HepG2 (cell line): ENCODE data around the gene MRPL27. TPM values are rescaled to one million over a fixed set of nuclear protein-coding genes. Genes with fewer than 3 reads are reported as not detected.

ENCODE experiments used
- ARNTL ChIP-seq: sonication (generic); formaldehyde crosslinking; IDR thresholded peaks from 2 replicates; pipeline ENCODE4 v1.4.0; 2020; ENCODE audit warnings: mild to moderate bottlenecking, missing genetic modification reagents
- BATF2 ChIP-seq: sonication (generic); formaldehyde crosslinking; IDR thresholded peaks from 2 replicates; pipeline ENCODE4 v1.8.0; 2022; ENCODE audit warnings: mild to moderate bottlenecking, missing genetic modification reagents, moderate library complexity
- BRD4 ChIP-seq: sonication (generic); formaldehyde crosslinking; IDR thresholded peaks from 2 replicates; pipeline ENCODE4 v1.4.0; 2020; ENCODE audit warnings: missing genetic modification reagents
- CREB3 ChIP-seq: sonication (generic); formaldehyde crosslinking; IDR thresholded peaks from 2 replicates; pipeline ENCODE4 v1.5.0; 2020; ENCODE audit warnings: missing genetic modification reagents
- CSRNP2 ChIP-seq: sonication (generic); formaldehyde crosslinking; conservative IDR thresholded peaks from 2 replicates; pipeline ENCODE4 v1.8.0; 2022; ENCODE audit warnings: low read depth, missing genetic modification reagents
- DMAP1 ChIP-seq: IDR thresholded peaks from 2 replicates; pipeline ENCODE4 v1.6.1; 2016
- HMG20B ChIP-seq: conservative IDR thresholded peaks from 2 replicates; pipeline ENCODE4 v1.6.1; 2016; ENCODE audit warnings: missing genetic modification reagents, missing compliant biosample characterization
- HNRNPK ChIP-seq: fragments of 200-400 bp; formaldehyde crosslinking; IDR thresholded peaks from 2 replicates; pipeline ENCODE4 v1.6.1; 2018; ENCODE audit warnings: low read length, low read depth, moderate library complexity, mild to moderate bottlenecking; ENCODE audit not compliant: poor library complexity, severe bottlenecking
- KLF12 ChIP-seq: sonication (generic); formaldehyde crosslinking; IDR thresholded peaks from 2 replicates; pipeline ENCODE4 v1.4.0; 2020; ENCODE audit warnings: missing genetic modification reagents, borderline replicate concordance
- MED1 ChIP-seq: sonication (generic); formaldehyde crosslinking; IDR thresholded peaks from 2 replicates; pipeline ENCODE4 v1.4.0; 2020; ENCODE audit warnings: missing genetic modification reagents
- MED13 ChIP-seq: sonication (generic); formaldehyde crosslinking; IDR thresholded peaks from 2 replicates; pipeline ENCODE4 v1.5.0; 2020; ENCODE audit warnings: missing genetic modification reagents
- NR1H2 ChIP-seq: sonication (generic); formaldehyde crosslinking; IDR thresholded peaks from 2 replicates; pipeline ENCODE4 v1.8.1; 2022; ENCODE audit warnings: low read depth, missing genetic modification reagents, borderline replicate concordance
- RNF2 ChIP-seq: fragments of 450-650 bp; conservative IDR thresholded peaks from 2 replicates; pipeline ENCODE4 v1.6.1; 2016; ENCODE audit warnings: low read depth
- SAP130 ChIP-seq: IDR thresholded peaks from 2 replicates; pipeline ENCODE4 v1.6.1; 2016; ENCODE audit warnings: low read depth
- SIN3B ChIP-seq: fragments of 150-350 bp; IDR thresholded peaks from 2 replicates; pipeline ENCODE4 v1.6.1; 2014; ENCODE audit warnings: low read length
- TSC22D2 ChIP-seq: sonication (generic); formaldehyde crosslinking; IDR thresholded peaks from 2 replicates; pipeline ENCODE4 v1.5.1; 2020; ENCODE audit warnings: missing genetic modification reagents, mild to moderate bottlenecking, borderline replicate concordance
- ZNF317 ChIP-seq: sonication (generic); formaldehyde crosslinking; IDR thresholded peaks from 2 replicates; pipeline ENCODE4 v1.5.0; 2020; ENCODE audit warnings: mild to moderate bottlenecking, missing genetic modification reagents
- ZNF335 ChIP-seq: sonication (generic); formaldehyde crosslinking; IDR thresholded peaks from 2 replicates; pipeline ENCODE4 v1.4.0; 2020; ENCODE audit warnings: missing genetic modification reagents
- ZNF850 ChIP-seq: sonication (generic); formaldehyde crosslinking; conservative IDR thresholded peaks from 2 replicates; pipeline ENCODE4 v1.9.0; 2021; ENCODE audit warnings: mild to moderate bottlenecking, missing genetic modification reagents
- polyA plus RNA-seq, 8 experiments: library from polyadenylated mRNA; depleted of rRNA in 3 of 8; stranded (reverse) in 7 of 8; unstranded in 1 of 8; fragments of >200 nt; fragmentation: Illumina TruSeq in 4 of 8; extraction: Trizol in 4 of 8; gene quantifications; 2 replicates each; pipeline versions ENCODE4 v1.2.1 to v1.2.3, GENCODE V29; 2011 to 2016; ENCODE audit warnings: low read depth in 4 of 8, missing spikeins in 1 of 8, mixed read lengths in 1 of 8; ENCODE audit not compliant: insufficient read depth in 1 of 8
- total RNA-seq, 5 experiments: library from RNA; depleted of rRNA; stranded (reverse); fragments of >200 nt; fragmentation: Illumina TruSeq; extraction: Trizol; gene quantifications; 2 replicates each; pipeline ENCODE4 v1.2.3, GENCODE V29; 2016; ENCODE audit warnings: low read depth in 1 of 5
- TF ChIP-seq, protein P1 (sequence below): sonication (generic); formaldehyde crosslinking; IDR thresholded peaks from 2 replicates; pipeline ENCODE4 v1.5.0; 2020; ENCODE audit warnings: mild to moderate bottlenecking, missing genetic modification reagents, borderline replicate concordance
- TF ChIP-seq, protein P2 (sequence below): sonication (generic); formaldehyde crosslinking; IDR thresholded peaks from 2 replicates; pipeline ENCODE4 v1.5.1; 2020; ENCODE audit warnings: missing genetic modification reagents, mild to moderate bottlenecking, borderline replicate concordance
- TF ChIP-seq, protein P3 (sequence below): sonication (generic); formaldehyde crosslinking; IDR thresholded peaks from 2 replicates; pipeline ENCODE4 v1.8.1; 2023; ENCODE audit warnings: mild to moderate bottlenecking, moderate library complexity, missing genetic modification reagents

The MRPL27 gene
- total and polyA plus RNA-seq, 2 of the 13 experiments (the other 11 are each of a cell fraction or from before 2014, with no cell fraction given), result 137 to 217 TPM

DNA sequence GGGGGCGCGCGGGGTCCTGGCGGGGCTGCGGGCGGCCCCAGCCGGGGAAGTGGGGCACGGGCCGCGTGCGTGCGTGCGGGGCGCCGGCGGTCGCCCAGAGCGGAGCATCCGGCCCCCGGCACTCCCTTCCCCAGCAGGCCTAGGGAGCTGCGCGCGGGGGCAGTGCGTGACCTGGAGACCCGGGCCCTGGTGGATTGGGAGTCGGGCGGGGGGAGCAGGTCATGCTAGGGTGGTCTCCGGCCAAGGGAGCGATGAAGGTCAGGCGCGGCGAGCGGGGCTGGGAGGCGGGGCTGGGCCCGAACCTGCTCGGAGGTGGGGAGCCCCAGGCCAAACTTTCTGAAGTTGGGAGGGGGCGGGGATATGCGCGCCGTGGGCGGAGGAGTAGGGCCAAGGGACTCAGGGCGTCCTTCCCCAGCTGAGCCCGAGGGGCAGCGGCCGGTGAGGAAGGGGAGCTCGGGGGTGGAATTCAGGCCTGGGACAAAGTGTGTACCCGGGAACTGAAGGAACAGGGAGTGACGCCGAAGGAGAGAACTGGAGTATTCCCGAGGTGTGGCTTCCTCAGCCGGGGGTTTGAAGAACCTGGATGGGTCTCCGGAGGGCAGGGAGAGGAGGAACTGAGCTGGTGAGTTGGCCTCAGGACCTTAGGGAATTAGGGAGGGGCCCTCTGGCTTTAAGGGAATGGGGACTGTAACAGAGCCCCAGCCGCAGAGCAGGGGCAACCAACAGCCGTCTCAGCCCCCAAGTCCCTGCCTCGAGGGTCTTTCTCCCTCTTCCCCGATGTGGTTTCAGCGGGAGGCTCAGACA lies 26.5 kb downstream of the MRPL27 start (continued):
- TF ChIP-seq, protein P1, sequence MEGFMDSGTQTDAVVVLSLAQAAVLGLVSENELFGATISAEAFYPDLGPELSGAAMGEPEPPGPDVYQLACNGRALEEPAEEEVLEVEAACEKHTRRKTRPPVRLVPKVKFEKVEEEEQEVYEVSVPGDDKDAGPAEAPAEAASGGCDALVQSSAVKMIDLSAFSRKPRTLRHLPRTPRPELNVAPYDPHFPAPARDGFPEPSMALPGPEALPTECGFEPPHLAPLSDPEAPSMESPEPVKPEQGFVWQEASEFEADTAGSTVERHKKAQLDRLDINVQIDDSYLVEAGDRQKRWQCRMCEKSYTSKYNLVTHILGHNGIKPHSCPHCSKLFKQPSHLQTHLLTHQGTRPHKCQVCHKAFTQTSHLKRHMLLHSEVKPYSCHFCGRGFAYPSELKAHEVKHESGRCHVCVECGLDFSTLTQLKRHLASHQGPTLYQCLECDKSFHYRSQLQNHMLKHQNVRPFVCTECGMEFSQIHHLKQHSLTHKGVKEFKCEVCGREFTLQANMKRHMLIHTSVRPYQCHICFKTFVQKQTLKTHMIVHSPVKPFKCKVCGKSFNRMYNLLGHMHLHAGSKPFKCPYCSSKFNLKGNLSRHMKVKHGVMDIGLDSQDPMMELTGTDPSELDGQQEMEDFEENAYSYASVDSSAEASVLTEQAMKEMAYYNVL (CRISPR knock-in tag), result peak; percentile 5; the same call in 1 of the 2 replicates
- TF ChIP-seq BRD4 (CRISPR knock-in tag) (no peak), HNRNPK (peak; percentile 64), RNF2 (no peak), ZNF317 (CRISPR knock-in tag) (0 out of 2 replicates have a peak, but pooled peaks have one; percentile 9), NR1H2 (CRISPR knock-in tag) (no peak), MED13 (no peak), KLF12 (CRISPR knock-in tag) (no peak), ZNF850 (0 out of 2 replicates have a peak, but pooled peaks have one; percentile 58), MED1 (CRISPR knock-in tag) (no peak), CREB3 (CRISPR knock-in tag) (peak; percentile 7; the same call in 1 of the 2 replicates), BATF2 (CRISPR knock-in tag) (no peak), HMG20B (no peak), SAP130 (no peak), CSRNP2 (CRISPR knock-in tag) (no peak), ARNTL (CRISPR knock-in tag) (peak; percentile 58; the same call in 1 of the 2 replicates), ZNF335 (CRISPR knock-in tag) (no peak), SIN3B (no peak), DMAP1 (CRISPR knock-in tag) (no peak), TSC22D2 (CRISPR knock-in tag) (no peak)
- TF ChIP-seq, protein P2, sequence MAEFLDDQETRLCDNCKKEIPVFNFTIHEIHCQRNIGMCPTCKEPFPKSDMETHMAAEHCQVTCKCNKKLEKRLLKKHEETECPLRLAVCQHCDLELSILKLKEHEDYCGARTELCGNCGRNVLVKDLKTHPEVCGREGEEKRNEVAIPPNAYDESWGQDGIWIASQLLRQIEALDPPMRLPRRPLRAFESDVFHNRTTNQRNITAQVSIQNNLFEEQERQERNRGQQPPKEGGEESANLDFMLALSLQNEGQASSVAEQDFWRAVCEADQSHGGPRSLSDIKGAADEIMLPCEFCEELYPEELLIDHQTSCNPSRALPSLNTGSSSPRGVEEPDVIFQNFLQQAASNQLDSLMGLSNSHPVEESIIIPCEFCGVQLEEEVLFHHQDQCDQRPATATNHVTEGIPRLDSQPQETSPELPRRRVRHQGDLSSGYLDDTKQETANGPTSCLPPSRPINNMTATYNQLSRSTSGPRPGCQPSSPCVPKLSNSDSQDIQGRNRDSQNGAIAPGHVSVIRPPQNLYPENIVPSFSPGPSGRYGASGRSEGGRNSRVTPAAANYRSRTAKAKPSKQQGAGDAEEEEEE, result no peak
- TF ChIP-seq, protein P3, sequence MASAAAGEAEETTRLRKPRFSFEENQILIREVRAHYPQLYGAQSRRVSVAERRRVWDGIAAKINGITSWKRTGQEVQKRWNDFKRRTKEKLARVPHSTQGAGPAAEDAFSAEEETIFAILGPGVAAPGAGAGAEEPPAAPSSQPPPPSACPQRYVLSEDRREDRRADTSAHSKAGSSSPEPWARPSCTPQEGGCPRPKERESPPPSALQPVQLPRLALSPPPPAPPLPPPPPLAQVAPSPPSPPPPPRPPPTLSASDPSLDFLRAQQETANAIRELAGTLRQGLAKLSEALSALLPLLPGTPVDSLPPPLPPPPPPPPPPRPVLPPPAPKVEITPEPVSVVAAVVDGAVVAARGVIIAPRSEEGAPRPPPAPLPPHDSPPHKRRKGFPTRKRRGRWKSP (CRISPR knock-in tag), result 0 out of 2 replicates have a peak, but pooled peaks have one; percentile 58
